ENCODE data around the gene TENT5C. TPM values are rescaled to one million over a fixed set of nuclear protein-coding genes. Genes with fewer than 3 reads are reported as not detected.

TENT5C gene
- total RNA-seq, 1 donor from 2014 or later, result 3.5 TPM

DNA sequence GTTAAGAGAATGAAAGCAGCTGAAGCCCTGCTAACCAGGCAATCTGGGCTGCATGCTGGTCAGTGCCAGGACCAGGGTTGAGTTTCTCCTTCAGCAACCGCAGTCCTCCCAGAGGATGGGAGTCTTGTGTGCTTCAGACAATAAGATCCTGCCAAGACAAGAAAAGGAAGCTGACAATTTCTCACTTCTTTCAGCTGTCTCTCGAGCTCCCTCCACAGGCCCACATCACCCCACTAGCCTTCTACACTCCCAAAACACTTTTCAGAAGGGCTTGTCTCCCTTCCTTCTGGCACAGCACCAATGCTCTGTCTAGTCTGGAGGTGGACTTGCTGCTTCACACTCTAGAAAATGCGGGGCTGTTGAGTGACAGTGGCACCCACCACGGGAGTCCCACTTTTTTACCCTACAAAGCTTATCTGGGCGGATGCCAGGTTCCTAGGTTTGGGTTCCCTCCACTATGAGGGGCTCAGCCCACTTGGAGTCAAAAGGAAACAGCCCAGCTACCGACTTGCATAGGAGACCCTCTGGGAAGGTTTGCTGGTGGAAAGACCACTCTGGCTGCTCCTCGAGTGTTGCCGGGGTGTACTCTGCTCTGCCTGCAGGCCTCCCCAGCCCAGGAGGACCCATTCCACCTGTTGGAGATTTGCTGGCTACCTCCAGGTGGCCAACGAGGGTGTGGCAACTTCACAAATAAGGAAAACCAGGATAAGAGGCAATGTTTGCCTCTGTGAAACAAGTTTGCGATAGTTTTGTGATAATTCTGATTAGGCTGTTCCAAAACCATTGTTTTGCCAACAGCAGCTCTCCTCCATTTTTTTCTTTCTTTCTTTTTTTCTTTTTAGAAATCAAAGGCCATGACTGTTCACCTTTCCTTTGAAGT is 68.9 kb downstream of the TENT5C start:
- Mint-ChIP-seq H3K4me3 (no peak overlapping the region), H3K9me3 (no peaks in the 10 kb centered on the region)

GRCh38 chr1:117675907-117676430 is 70.1 kb downstream of the TENT5C start:
- H3K27me3 Mint-ChIP-seq, result peaks cover 19% of the 10 kb centered on the region
- no peaks in the 10 kb centered on the region for H3K36me3 Mint-ChIP-seq (ENCODE audit: low read depth)
- no peak for DNase-seq
- no peak overlapping the region for H3K4me3 Mint-ChIP-seq
- H3K9me3 Mint-ChIP-seq, result no peaks in the 10 kb centered on the region
- intact Hi-C loops (cut with micrococcal nuclease), result loop anchor here (2.0 to 10.0 kb wide), 3 partner anchors 69 to 219 kb away; partner anchors contain the start of gene TENT5C
- H3K4me1 Mint-ChIP-seq, result peaks cover 21% of the 10 kb centered on the region
- H3K27ac Mint-ChIP-seq, result no peak overlapping the region

More for the DNA sequence above, 68.9 kb downstream of the TENT5C start:
- peak; percentile 85 for DNase-seq
- intact Hi-C loops (cut with micrococcal nuclease), result loop anchor here (1.0 to 10.0 kb wide), 5 partner anchors 68 to 220 kb away; partner anchors contain the start of gene TENT5C
- H3K27ac Mint-ChIP-seq, result no peak overlapping the region
- peaks cover 22% of the 10 kb centered on the region for H3K27me3 Mint-ChIP-seq
- H3K36me3 Mint-ChIP-seq (ENCODE audit: low read depth), result no peaks in the 10 kb centered on the region
- peaks cover 21% of the 10 kb centered on the region for H3K4me1 Mint-ChIP-seq

DNA sequence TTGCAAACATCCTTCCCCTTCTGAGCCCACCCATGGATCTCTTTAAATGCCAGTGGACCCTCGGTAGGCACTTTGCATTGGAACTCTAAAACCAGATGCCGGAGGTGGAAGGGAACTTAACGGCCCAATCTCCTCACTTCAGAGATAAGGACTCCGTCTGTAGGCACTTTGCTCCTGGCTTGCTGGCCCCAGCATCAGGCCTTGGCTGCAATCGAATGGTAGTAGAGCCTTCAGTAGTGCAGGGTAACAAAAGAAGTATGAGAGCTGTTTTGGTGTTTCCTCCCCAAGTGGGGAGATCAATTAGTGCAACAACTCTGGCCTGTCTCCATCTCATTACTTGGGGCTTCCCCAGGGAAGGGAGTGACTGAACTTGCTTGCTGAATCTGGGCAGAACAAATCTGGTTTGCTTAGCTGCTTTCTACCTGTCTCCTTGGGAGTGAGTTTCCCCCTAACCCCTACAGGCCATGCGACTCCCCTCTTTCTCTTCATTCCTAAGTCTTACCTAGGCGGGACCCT is 70.8 kb downstream of the TENT5C start:
- peaks cover 19% of the 10 kb centered on the region for H3K27me3 Mint-ChIP-seq
- intact Hi-C loops (cut with micrococcal nuclease), result loop anchor here (5.0 to 10.0 kb wide), 2 partner anchors 81 to 218 kb away; no protein-coding TSS in a partner anchor
- no peaks in the 10 kb centered on the region for H3K36me3 Mint-ChIP-seq (ENCODE audit: low read depth)

More for the DNA sequence above, 70.8 kb downstream of the TENT5C start:
- Mint-ChIP-seq H3K9me3 (no peaks in the 10 kb centered on the region), H3K4me3 (no peak overlapping the region), H3K27ac (no peak overlapping the region), H3K4me1 (peaks cover 23% of the 10 kb centered on the region)
- no peak for DNase-seq

Other genes with a start within 250 kb of the TENT5C start
- 23.9 and 28.7 TPM in 2 replicates for gene MAN1A2, start 238.6 kb upstream of the TENT5C start, total RNA-seq